HG02610 (cell line): ENCODE measurements around the gene CDKN1A.

Experiments
- ATAC-seq: cut with Tn5 transposase; IDR thresholded peaks from one replicate; pipeline ENCODE4 v1.9.1; 2021; ENCODE audit warnings: mild to moderate bottlenecking, moderate library complexity; ENCODE audit not compliant: unreplicated experiment

The CDKN1A gene

DNA sequence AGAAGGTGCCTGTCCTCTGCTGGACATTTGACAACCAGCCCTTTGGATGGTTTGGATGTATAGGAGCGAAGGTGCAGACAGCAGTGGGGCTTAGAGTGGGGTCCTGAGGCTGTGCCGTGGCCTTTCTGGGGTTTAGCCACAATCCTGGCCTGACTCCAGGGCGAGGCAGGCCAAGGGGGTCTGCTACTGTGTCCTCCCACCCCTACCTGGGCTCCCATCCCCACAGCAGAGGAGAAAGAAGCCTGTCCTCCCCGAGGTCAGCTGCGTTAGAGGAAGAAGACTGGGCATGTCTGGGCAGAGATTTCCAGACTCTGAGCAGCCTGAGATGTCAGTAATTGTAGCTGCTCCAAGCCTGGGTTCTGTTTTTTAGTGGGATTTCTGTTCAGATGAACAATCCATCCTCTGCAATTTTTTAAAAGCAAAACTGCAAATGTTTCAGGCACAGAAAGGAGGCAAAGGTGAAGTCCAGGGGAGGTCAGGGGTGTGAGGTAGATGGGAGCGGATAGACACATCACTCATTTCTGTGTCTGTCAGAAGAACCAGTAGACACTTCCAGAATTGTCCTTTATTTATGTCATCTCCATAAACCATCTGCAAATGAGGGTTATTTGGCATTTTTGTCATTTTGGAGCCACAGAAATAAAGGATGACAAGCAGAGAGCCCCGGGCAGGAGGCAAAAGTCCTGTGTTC lies 1.3 kb upstream of the CDKN1A start:
- no peak for ATAC-seq

- ATAC-seq: no peak
Observed at GRCh38 chr6:36677753-36678487, 594 bp upstream of the CDKN1A start.

- ATAC-seq: no peak
Observed at GRCh38 chr6:36679043-36679833, 724 bp downstream of the CDKN1A start.

- peak; percentile 25 for ATAC-seq
Observed at GRCh38 chr6:36682328-36683144, 4.0 kb downstream of the CDKN1A start.

DNA sequence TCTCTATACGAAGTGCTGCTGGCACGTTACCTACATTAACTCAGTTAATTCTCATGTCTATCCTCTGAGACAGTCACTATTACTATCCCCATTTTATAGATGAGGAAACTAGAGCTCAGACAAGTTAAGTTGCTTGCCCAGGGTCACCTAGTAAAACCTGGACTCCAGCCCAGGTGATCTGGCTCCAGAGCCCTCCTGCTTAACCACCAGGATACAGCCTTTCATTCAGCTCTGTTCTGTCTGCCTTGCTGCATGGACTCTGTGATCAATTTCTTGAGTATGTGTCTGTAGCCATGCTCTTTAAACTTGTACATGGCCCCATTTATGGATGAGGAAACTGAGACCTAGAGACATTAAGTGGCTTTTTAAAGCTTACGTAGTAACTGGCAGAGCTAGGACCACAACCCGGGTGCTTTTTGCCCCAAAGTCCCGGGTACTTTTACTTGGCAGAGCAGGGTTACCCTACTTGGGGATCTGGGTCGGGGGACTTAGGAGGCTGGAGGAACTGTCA lies 4.7 kb downstream of the CDKN1A start:
- ATAC-seq: no peak

- ATAC-seq: no peak
Observed at GRCh38 chr6:36683656-36684446, 5.3 kb downstream of the CDKN1A start.

DNA sequence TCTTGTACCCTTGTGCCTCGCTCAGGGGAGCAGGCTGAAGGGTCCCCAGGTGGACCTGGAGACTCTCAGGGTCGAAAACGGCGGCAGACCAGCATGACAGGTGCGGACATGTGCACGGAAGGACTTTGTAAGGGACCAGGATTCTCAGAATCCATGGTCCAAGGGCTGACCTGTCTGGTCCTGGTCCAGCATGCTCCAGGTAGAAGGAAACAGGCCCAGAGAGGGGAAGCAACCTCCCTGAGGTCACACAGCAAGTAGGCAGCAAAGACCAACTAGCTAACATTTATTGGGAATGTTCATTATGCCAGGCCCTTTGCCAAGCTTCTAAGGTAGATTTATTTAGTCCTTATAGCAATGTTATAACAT lies 5.9 kb downstream of the CDKN1A start:
- ATAC-seq: no peak

DNA sequence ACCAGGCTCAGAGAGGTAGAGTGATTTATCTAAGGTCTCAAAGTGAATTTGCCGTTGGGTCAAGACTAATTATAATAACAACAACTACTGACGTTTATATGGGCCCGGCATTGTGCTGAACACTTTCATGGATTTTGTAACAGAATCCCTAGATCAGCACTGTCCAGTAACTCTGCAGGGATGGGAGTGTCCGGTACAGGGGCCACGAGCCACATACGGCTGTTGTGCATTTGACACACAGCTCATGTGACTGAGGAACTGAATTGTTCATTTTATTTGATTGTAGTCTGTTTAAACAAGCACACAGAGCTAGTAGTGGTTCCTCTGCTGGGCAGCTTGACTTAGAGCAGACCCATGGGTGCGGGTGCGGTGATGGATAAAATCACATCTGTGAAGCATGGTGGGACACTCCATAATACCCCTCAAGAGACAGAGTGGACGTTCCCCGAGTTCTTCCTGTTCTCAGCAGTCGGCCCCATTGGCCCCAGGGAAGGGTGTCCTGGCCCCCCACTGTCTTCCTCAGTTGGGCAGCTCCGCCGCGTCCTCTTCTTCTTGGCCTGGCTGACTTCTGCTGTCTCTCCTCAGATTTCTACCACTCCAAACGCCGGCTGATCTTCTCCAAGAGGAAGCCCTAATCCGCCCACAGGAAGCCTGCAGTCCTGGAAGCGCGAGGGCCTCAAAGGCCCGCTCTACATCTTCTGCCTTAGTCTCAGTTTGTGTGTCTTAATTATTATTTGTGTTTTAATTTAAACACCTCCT lies 6.8 kb downstream of the CDKN1A start:
- ATAC-seq: no peak

GRCh38 chr6:36685926-36686667 lies 7.6 kb downstream of the CDKN1A start:
- no peak for ATAC-seq

- no peak for ATAC-seq
Observed at GRCh38 chr6:36686668-36687513, 8.4 kb downstream of the CDKN1A start.

- ATAC-seq: no peak
Observed at GRCh38 chr6:36688063-36688738, 9.7 kb downstream of the CDKN1A start.

DNA sequence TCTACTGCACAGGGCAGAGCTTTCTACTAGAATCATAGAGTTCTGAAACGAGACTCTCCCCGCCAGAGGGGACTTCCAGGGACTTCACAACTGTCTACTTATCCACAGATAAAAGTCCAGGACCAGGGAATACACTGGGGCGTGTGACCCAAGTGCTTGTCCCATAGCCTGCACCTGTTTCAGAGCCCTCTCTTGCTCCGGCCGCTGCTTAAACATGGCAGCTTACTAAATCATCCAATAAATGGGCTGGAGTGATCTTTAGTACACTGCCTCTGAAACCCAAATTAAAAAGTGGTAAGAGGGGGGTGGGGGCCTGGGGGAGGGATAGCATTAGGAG lies 10.2 kb downstream of the CDKN1A start:
- no peak for ATAC-seq

DNA sequence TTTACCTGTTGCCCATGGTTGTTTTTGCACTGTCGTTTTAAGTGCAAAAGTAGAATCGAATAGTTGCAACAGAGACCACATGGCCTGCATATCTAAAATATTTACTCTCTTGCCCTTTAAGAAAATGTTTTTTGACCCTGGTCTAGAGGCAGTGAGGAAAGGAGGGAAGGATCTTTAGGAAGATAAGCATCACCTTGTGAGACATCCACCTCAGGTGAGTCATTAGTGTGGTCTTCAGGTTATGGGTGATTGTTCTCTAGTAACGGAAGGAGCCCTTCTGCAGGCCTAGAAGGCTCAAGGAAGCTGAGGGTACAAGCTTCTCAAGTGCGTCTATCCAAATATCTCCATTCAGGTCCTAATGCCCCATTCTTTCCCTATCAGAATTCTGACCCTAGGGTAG lies 12.5 kb downstream of the CDKN1A start:
- ATAC-seq: no peak

DNA sequence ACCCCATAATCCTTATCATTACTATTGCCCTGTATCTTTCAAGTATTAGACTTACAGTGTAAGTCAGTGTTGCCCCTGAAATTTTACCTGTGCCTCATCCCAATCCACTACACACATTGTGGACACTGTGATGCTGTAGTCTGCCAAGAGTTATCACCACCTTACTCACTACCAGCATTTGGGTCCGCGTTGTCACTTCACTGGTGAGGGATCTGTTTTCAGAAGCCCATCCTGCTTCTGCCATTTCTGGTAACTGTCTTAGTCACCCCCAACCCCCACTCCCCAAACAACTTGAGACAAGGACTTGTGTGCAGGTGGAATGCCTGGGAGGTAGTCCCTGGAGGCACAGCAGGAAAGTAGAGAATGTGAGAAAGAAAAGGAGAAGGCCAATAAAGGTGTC lies 13.1 kb downstream of the CDKN1A start:
- ATAC-seq: no peak

GRCh38 chr6:36692220-36692619 lies 13.7 kb downstream of the CDKN1A start:
- ATAC-seq: peak; percentile 52

- no peak for ATAC-seq
Observed at GRCh38 chr6:36692861-36693702, 14.6 kb downstream of the CDKN1A start.
